ENCODE measurements around the gene NOX4. TPM values are rescaled to one million over a fixed set of nuclear protein-coding genes. Genes with fewer than 3 reads are reported as not detected.

NOX4 gene
- not detected in 2 replicates for total RNA-seq

GRCh38 chr11:89490981-89491690, at the start of gene NOX4:
NOX4 (minus strand) TSS chr11:89491375; CDS start chr11:89491246, 129 bp downstream.
- intact Hi-C loops (cut with micrococcal nuclease), result no loop called here

DNA sequence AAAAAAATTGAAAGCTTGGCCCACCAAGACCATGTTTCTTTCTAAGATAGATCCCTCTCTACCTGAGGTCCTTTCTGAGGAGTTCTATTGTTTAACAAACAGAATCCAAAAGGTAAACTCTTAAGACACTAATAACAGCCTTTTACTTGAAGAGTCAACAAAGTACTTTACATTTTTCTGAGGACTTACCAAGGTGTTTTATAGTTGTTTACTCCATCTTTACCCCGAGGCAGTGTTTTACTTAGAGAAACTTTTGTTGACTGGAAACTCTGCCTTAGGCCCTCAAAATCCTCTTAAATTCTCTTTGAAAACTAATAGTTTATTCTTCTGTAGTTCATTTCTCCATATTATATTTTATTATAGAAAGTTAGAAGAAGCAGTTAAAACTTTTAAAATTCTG, 49.7 kb upstream of the NOX4 start:
- intact Hi-C loops (cut with micrococcal nuclease), result no loop called here

DNA sequence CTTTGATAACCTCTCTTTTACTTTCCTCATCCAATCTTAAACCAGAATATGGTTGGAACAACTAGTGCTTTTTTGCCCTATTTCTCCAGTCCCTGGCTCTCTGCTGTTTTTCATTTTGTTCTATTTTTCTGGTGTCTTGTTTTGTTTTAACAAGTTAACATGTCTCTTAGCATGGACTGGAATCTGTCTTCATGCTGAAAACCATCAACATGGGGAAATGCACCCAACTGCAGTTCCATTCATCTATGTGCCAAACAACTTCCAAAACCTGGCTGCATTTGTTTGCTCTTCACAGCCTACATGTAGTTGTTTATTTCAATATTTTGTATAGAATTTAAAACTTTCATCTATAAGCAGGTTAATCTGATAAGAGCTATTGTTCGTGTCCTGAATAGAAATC, 46.8 kb upstream of the NOX4 start:
- intact Hi-C loops (cut with micrococcal nuclease), result no loop called here

DNA sequence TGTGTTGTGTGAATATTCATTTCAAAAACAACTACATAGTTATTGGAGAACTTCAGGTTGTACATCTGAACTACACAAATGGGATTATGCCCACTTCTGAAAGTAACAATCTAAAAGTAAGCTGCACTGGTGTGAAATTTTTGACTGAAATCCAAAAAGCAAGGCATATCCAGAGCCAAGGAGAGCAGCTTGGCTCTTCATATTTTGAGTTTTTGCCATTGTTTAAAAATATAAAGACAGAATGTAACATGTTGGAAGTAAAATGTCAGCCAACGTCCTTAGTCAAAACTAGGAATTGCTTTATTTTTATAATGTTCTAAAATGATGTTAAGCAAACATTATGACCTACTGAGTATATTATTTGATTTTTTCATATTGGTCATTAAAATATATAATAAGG, 45.8 kb upstream of the NOX4 start:
- intact Hi-C loops (cut with micrococcal nuclease), result no loop called here

GRCh38 chr11:89535221-89535620, 44.0 kb upstream of the NOX4 start:
- intact Hi-C loops (cut with micrococcal nuclease), result no loop called here

GRCh38 chr11:89529626-89530380, 38.6 kb upstream of the NOX4 start:
- intact Hi-C loops (cut with micrococcal nuclease), result no loop called here

- intact Hi-C loops (cut with micrococcal nuclease), result no loop called here
Observed at GRCh38 chr11:89521792-89522191, 30.6 kb upstream of the NOX4 start.

DNA sequence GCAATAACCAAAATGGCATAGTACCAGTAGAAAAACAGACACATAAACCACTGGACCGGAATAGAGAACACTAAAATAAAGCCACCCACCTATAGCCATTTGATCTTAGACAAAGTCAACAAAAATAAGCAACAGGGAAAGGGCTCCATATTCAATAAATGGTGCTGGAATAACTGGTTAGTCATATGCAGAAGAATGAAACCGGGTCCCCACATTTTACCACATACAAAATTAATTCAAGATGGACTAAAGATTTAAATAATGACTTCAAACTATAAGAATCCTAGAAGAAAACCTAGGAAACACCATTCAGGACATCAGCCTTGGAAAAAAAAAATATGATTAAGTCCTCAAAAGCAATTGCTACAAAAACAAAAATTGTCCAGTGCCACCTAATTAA, 30.1 kb upstream of the NOX4 start:
- intact Hi-C loops (cut with micrococcal nuclease), result no loop called here

- intact Hi-C loops (cut with micrococcal nuclease), result no loop called here
Observed at GRCh38 chr11:89516496-89516895, 25.3 kb upstream of the NOX4 start.

- intact Hi-C loops (cut with micrococcal nuclease), result no loop called here
Observed at GRCh38 chr11:89508544-89508943, 17.4 kb upstream of the NOX4 start.

GRCh38 chr11:89504270-89504669, 13.1 kb upstream of the NOX4 start:
- intact Hi-C loops (cut with micrococcal nuclease), result no loop called here

DNA sequence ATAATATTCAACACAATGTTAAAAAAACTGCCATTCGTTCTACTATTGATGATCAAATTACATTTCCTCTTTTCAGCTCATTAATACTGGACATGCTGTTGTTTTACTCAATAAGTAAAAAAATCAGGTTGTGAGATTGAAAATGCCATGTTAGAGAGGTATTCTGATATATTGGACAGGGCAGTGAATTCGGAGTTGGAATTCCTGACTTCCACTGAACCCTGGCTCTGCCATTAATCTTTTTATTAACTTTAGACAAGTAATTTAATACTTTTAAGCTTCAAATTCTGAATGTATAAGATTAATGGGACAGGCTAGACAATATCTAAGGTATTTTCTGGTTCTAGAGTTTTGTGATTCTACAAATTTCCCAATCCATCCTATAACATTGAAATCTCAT, 12.2 kb upstream of the NOX4 start:
- intact Hi-C loops (cut with micrococcal nuclease), result no loop called here

- intact Hi-C loops (cut with micrococcal nuclease), result no loop called here
Observed at GRCh38 chr11:89502301-89502700, 11.1 kb upstream of the NOX4 start.

- intact Hi-C loops (cut with micrococcal nuclease), result no loop called here
Observed at GRCh38 chr11:89500336-89500735, 9.2 kb upstream of the NOX4 start.

DNA sequence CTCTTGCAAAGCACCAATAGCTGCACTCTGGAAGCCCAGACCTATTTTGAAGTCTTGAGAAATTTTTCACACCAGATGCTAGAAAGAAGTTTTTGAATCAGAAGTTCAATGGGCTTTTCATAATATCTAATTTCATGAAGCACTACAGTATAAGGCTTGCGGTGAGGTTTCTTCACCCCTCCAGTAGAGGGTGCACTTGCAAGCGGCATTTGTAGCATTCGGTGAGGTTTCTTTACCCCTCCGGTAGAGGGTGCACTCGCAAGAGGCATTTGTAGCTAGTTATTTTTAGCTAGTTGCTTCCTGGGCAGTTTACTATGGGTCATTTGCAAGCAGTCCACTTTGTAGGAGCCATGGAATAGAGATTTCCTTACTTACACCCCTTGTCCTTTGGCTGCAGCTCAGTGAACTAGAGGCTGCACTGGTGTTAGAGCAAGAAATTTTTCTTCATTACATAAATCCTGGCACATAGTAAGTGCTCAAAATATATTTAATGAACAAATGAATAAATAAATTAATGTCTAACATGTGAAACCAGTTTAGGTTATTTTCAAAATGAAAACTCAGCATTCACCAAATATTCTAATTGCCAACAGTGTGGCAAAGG, 7.8 kb upstream of the NOX4 start:
- intact Hi-C loops (cut with micrococcal nuclease), result no loop called here

- intact Hi-C loops (cut with micrococcal nuclease), result no loop called here
Observed at GRCh38 chr11:89495951-89496350, 4.8 kb upstream of the NOX4 start.

DNA sequence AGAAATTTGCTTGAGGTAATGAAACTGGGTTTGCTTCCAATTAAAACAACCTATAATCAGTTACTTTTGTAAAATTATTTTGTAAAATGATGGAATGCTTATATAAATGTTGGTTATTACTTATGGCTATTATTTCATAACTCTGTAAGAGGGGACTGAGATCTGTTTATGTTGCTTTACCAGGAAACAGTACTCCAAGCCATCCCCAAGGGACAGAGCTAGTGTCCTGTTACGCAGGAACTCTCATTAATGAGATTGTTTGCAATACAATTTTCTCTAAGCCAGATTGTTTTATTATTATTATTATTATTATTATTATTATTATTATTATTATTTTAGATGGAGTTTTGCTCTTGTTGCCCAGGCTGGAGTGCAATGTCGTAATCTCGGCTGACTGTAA, 2.3 kb upstream of the NOX4 start:
- intact Hi-C loops (cut with micrococcal nuclease), result no loop called here

DNA sequence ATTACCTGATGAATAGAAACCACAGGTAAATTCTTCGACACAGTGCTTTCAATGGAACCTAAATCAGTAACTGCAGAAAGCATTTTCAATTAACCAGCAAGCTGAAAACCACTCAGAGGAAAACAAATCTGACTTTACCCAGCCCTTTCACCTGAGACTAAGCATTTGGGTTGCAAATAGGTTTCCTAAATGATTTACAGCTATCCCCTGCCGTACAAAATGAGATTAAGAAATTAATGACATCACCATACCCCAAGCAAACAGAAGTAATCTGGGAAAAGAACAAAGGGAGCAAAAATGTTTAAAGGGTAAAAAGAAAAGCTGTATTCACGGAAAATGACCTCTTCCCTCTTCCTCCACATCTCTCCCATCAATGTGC, 584 bp downstream of the NOX4 start:
- intact Hi-C loops (cut with micrococcal nuclease), result no loop called here

GRCh38 chr11:89489930-89490329, 1.2 kb downstream of the NOX4 start:
- intact Hi-C loops (cut with micrococcal nuclease), result no loop called here

DNA sequence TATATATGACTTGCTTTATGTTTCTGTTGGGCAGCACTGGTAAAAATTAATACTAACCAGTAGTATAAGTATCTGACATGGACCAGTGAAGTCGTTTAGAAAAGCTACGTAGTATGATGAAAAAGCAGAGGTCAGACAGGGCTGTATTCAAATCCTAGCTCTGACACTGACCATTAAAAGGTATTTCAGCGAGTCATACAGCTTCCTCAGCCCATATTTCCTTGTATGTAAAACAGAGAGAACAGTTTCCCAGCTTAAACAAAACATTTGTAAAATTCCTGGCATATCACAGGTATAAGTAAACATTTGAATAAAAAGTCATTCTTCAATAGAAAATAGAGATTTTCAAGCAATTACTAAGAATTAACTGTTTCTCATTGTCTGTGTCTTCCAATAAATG, 4.2 kb downstream of the NOX4 start:
- intact Hi-C loops (cut with micrococcal nuclease), result no loop called here

GRCh38 chr11:89484896-89485295, 6.3 kb downstream of the NOX4 start:
- intact Hi-C loops (cut with micrococcal nuclease), result no loop called here

GRCh38 chr11:89477175-89477574, 14.0 kb downstream of the NOX4 start:
- intact Hi-C loops (cut with micrococcal nuclease), result no loop called here
